Keratinocyte (primary cell): ENCODE results near the gene DLG1. TPM values are rescaled to one million over a fixed set of nuclear protein-coding genes. Genes with fewer than 3 reads are reported as not detected.

Experiments used
- DNase-seq: peaks from one replicate; pipeline ENCODE4 v3.0.0-alpha.2; 2011; ENCODE audit warnings: low read depth, missing footprints, low spot score
- FAIRE-seq: peaks from 2 replicates; lab custom pipeline; 2011; peaks lifted over from hg19 to GRCh38; lab: Jason Lieb, UNC
- H2AFZ ChIP-seq: 2 replicates; pipeline ENCODE4 v1.6.0; 2012; ENCODE audit warnings: low read length, control low read depth, inconsistent platforms; ENCODE audit not compliant: control insufficient read depth
- H3K27ac ChIP-seq: 2 replicates; pipeline ENCODE4 v1.5.1; 2011; ENCODE audit warnings: low read length; ENCODE audit not compliant: control insufficient read depth, insufficient read depth
- H3K27me3 ChIP-seq: 3 replicates; pipeline ENCODE4 v1.6.0; 2011; ENCODE audit warnings: low read length; ENCODE audit not compliant: control insufficient read depth, insufficient read depth; ENCODE audit errors: extremely low read depth
- H3K36me3 ChIP-seq, 2 experiments: 2 replicates in 1 of 2; 3 replicates in 1 of 2; pipeline ENCODE4 v1.5.1; 2011; ENCODE audit warnings: low read length in 2 of 2, mild to moderate bottlenecking in 1 of 2; ENCODE audit not compliant: control insufficient read depth in 2 of 2, insufficient read depth in 2 of 2; ENCODE audit errors: extremely low read depth in 1 of 2
- H3K4me1 ChIP-seq: 3 replicates; pipeline ENCODE4 v1.5.1; 2011; ENCODE audit warnings: low read length; ENCODE audit not compliant: control insufficient read depth, insufficient read depth; ENCODE audit errors: extremely low read depth
- H3K4me2 ChIP-seq: 3 replicates; pipeline ENCODE4 v1.6.0; 2011; ENCODE audit warnings: low read depth, low read length; ENCODE audit not compliant: control insufficient read depth, insufficient read depth; ENCODE audit errors: extremely low read depth
- H3K4me3 ChIP-seq, 3 experiments: fragments of 200-600 bp in 1 of 3; sonication (generic) in 1 of 3; 2 replicates in 2 of 3; 3 replicates in 1 of 3; pipeline ENCODE4 v1.5.1; 2011 to 2016; ENCODE audit warnings: low read length in 3 of 3, mild to moderate bottlenecking in 3 of 3, control low read depth in 2 of 3, inconsistent platforms in 1 of 3, low read depth in 1 of 3, mixed read lengths in 1 of 3, mixed run types in 1 of 3, moderate library complexity in 1 of 3; ENCODE audit not compliant: control insufficient read depth in 2 of 3, insufficient read depth in 2 of 3; ENCODE audit errors: extremely low read depth in 1 of 3
- H3K79me2 ChIP-seq: 2 replicates; pipeline ENCODE4 v1.6.0; 2012; ENCODE audit warnings: low read length; ENCODE audit not compliant: control insufficient read depth, insufficient read depth
- H3K9ac ChIP-seq: 3 replicates; pipeline ENCODE4 v1.6.0; 2011; ENCODE audit warnings: low read length; ENCODE audit not compliant: control insufficient read depth, insufficient read depth; ENCODE audit errors: extremely low read depth
- H3K9me1 ChIP-seq: 3 replicates; pipeline ENCODE4 v1.6.0; 2011; ENCODE audit warnings: low read length; ENCODE audit not compliant: control insufficient read depth, insufficient read depth; ENCODE audit errors: extremely low read depth
- H3K9me3 ChIP-seq: 2 replicates; pipeline ENCODE4 v1.5.1; 2012; ENCODE audit warnings: low read depth, low read length; ENCODE audit not compliant: control insufficient read depth
- H4K20me1 ChIP-seq: 3 replicates; pipeline ENCODE4 v1.6.0; 2011; ENCODE audit warnings: low read length; ENCODE audit not compliant: control insufficient read depth, insufficient read depth; ENCODE audit errors: extremely low read depth
- EZH2 ChIP-seq: IDR thresholded peaks from one replicate; pipeline ENCODE4 v1.6.1; 2012; ENCODE audit warnings: inconsistent platforms, mild to moderate bottlenecking, low read length, moderate library complexity
- dilution Hi-C: fragments of 300-500 bp; cut with MboI; formaldehyde crosslinking; loops from one replicate; pipeline ENCODE4 v1.7.0; 2020; ENCODE audit warnings: low sequenced_read_pairs; ENCODE audit not compliant: extremely low pct_ligation_motif_present
- polyA plus RNA-seq, 5 experiments: library from polyadenylated mRNA; depleted of rRNA in 3 of 5; stranded (reverse) in 3 of 5; stranded (forward) in 1 of 5; unstranded in 1 of 5; fragments of >200 nt; gene quantifications; 1 replicate in 1 of 5; 2 replicates in 3 of 5; 3 replicates in 1 of 5; pipeline versions ENCODE4 v1.2.1 to v1.2.3, GENCODE V29; 2011 to 2012; ENCODE audit warnings: missing spikeins in 2 of 5, low read depth in 1 of 5, low replicate concordance in 1 of 5
- TF ChIP-seq, protein P1 (sequence below), 3 experiments: IDR thresholded peaks in 1 of 3; conservative IDR thresholded peaks in 1 of 3; optimal IDR thresholded peaks in 1 of 3; 2 replicates in 2 of 3; 3 replicates in 1 of 3; pipeline versions ENCODE3 to v1.5.1; 2011; ENCODE audit warnings: low read length in 3 of 3, mild to moderate bottlenecking in 3 of 3, moderate library complexity in 2 of 3, control low read depth in 1 of 3, inconsistent platforms in 1 of 3; ENCODE audit not compliant: insufficient read depth in 2 of 3; ENCODE audit errors: extremely low read depth in 1 of 3

The DLG1 gene
- polyA plus RNA-seq, 1 donor (not counting 4 experiments of a cell fraction or from before 2014, with no cell fraction given), result 139 TPM

DNA sequence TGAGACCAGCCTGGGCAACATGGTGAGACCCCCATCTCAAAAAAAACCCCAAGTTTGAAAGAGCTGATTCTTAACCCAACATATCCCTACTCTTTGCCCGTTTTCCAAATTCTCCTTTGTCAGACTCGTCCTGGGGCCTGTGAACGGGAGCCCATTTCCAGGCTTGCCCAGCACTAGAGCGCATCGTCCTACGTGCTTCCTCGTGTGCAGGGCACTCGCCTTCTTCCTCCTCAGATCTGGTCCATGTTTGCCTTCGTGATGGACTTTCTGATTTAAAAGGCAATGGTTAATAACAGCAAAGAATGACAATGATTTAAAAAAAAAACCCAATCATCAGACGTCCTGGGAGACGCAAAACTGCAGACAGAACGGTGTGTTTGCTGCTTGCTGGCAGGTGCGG, 278.9 kb downstream of the DLG1 start:
- no peaks in the 10 kb centered on the region for H3K27me3 ChIP-seq
- FAIRE-seq (no peak), DNase-seq (no peak)
- no peak overlapping the region for H3K27ac ChIP-seq
- TF ChIP-seq, protein P1, sequence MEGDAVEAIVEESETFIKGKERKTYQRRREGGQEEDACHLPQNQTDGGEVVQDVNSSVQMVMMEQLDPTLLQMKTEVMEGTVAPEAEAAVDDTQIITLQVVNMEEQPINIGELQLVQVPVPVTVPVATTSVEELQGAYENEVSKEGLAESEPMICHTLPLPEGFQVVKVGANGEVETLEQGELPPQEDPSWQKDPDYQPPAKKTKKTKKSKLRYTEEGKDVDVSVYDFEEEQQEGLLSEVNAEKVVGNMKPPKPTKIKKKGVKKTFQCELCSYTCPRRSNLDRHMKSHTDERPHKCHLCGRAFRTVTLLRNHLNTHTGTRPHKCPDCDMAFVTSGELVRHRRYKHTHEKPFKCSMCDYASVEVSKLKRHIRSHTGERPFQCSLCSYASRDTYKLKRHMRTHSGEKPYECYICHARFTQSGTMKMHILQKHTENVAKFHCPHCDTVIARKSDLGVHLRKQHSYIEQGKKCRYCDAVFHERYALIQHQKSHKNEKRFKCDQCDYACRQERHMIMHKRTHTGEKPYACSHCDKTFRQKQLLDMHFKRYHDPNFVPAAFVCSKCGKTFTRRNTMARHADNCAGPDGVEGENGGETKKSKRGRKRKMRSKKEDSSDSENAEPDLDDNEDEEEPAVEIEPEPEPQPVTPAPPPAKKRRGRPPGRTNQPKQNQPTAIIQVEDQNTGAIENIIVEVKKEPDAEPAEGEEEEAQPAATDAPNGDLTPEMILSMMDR (optimal IDR thresholded peaks at IDR 0.05 in 1 of 3, IDR thresholded peaks at IDR 0.05 in 1 of 3, conservative IDR thresholded peaks at IDR 0.05 in 1 of 3; ENCODE audit: extremely low read depth in 1 of 3, insufficient read depth in 2 of 3, low read length in 3 of 3), result no peak
- TF ChIP-seq EZH2, result no peak
- H3K79me2 ChIP-seq, result no peaks in the 10 kb centered on the region
- H3K9ac ChIP-seq, result no peak overlapping the region
- H2AFZ ChIP-seq, result no peak overlapping the region
- no peaks in the 10 kb centered on the region for H3K9me1 ChIP-seq
- H3K9me3 ChIP-seq, result no peaks in the 10 kb centered on the region
- no peaks in the 10 kb centered on the region for H3K4me1 ChIP-seq
- no peaks in the 10 kb centered on the region for H4K20me1 ChIP-seq
- H3K4me3 ChIP-seq, result no peak overlapping the region
- H3K4me2 ChIP-seq, result no peak overlapping the region
- H3K36me3 ChIP-seq, result no peaks in the 10 kb centered on the region
- dilution Hi-C loops, result no loop called here

DNA sequence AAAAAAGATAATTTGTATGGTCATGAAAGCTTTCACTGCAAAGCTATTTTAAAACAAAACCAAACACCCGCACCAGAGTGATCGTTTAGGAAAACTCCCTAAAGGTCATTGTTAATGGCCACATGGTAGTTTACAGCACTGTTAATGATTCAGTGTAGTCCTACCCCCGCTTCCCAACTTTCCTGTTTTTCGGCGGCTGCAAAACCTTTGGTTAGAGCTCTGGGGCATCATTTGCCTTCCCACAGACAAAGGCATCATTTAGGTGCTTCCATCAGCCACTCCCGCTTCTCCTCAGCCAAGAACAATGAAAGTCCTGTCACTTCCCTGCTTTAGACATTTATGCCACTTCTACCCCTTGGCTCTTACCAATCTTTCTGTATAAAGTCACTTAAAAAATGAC, 279.4 kb downstream of the DLG1 start:
- no peak for TF ChIP-seq EZH2
- TF ChIP-seq, protein P1 (optimal IDR thresholded peaks at IDR 0.05 in 1 of 3, IDR thresholded peaks at IDR 0.05 in 1 of 3, conservative IDR thresholded peaks at IDR 0.05 in 1 of 3; ENCODE audit: extremely low read depth in 1 of 3, insufficient read depth in 2 of 3, low read length in 3 of 3), result no peak
- Histone ChIP-seq H3K9me3 (no peaks in the 10 kb centered on the region), H3K79me2 (no peaks in the 10 kb centered on the region), H3K36me3 (no peaks in the 10 kb centered on the region), H3K4me2 (no peak overlapping the region), H3K27me3 (no peaks in the 10 kb centered on the region), H3K9me1 (no peaks in the 10 kb centered on the region), H3K4me1 (no peaks in the 10 kb centered on the region), H3K4me3 (no peak overlapping the region), H3K9ac (no peak overlapping the region), H4K20me1 (no peaks in the 10 kb centered on the region), H3K27ac (no peak overlapping the region), H2AFZ (no peak overlapping the region)
- no peak for DNase-seq
- FAIRE-seq, result no peak
- dilution Hi-C loops, result no loop called here
